Endothelial cell of umbilical vein (primary cell): ENCODE data around the gene RIPK4. TPM values are rescaled to one million over a fixed set of nuclear protein-coding genes. Genes with fewer than 3 reads are reported as not detected.

Experiments used
- BruUV-seq: library from RNA; stranded (reverse); fragments of 400-500 nt; replicated peaks from 2 replicates; lab custom pipeline; 2021; lab: Mats Ljungman, UMichigan
- CTCF ChIA-PET: fragments of 300-600, 350-600 bp; sonication (Branson Sonifier 250); formaldehyde crosslinking; loops from one replicate; lab custom pipeline; 2021; ENCODE audit warnings: antibody characterized with exemption, inconsistent platforms; lab: Charles Lee
- POLR2A ChIA-PET: fragments of 300-600, 350-600 bp; sonication (Branson Sonifier 250); formaldehyde crosslinking; loops from one replicate; lab custom pipeline; 2021; ENCODE audit warnings: antibody characterized with exemption, inconsistent platforms; lab: Charles Lee
- DNase-seq: peaks from one replicate; pipeline ENCODE4 v3.0.0-alpha.2; 2011; ENCODE audit warnings: low read depth, low spot score
- FAIRE-seq: peaks from 2 replicates; lab custom pipeline; 2011; peaks lifted over from hg19 to GRCh38; lab: Jason Lieb, UNC
- H2AFZ ChIP-seq: 2 replicates; pipeline ENCODE4 v1.6.0; 2012; ENCODE audit warnings: low read depth, low read length, control low read depth, inconsistent platforms
- H3K27ac ChIP-seq: 2 replicates; pipeline ENCODE4 v1.5.1; 2011; ENCODE audit warnings: low read depth, mild to moderate bottlenecking, control low read depth, low read length, moderate library complexity; ENCODE audit not compliant: insufficient read depth
- H3K27me3 ChIP-seq, 2 experiments: 2 replicates each; pipeline versions ENCODE4 v1.6.0 to v1.6.1; 2011; ENCODE audit warnings: low read length in 2 of 2, mixed read lengths in 1 of 2; ENCODE audit not compliant: control insufficient read depth in 2 of 2, insufficient read depth in 2 of 2
- H3K36me3 ChIP-seq, 2 experiments: 2 replicates in 1 of 2; 3 replicates in 1 of 2; pipeline ENCODE4 v1.5.1; 2011; ENCODE audit warnings: low read length in 2 of 2, mild to moderate bottlenecking in 1 of 2, moderate library complexity in 1 of 2; ENCODE audit not compliant: control insufficient read depth in 2 of 2, insufficient read depth in 2 of 2; ENCODE audit errors: extremely low read depth in 1 of 2
- H3K4me1 ChIP-seq: 3 replicates; pipeline ENCODE4 v1.5.1; 2011; ENCODE audit warnings: mild to moderate bottlenecking, low read length; ENCODE audit not compliant: control insufficient read depth, insufficient read depth; ENCODE audit errors: extremely low read depth
- H3K4me2 ChIP-seq: 2 replicates; pipeline ENCODE4 v1.6.1; 2011; ENCODE audit warnings: low read length, control low read depth, mixed read lengths; ENCODE audit not compliant: insufficient read depth
- H3K4me3 ChIP-seq, 3 experiments: fragments of 200-600 bp in 1 of 3; sonication (generic), shearing (Covaris generic) in 1 of 3; replicated peaks in 1 of 3; 2 replicates each; pipeline ENCODE4 v1.5.1; 2011 to 2016; ENCODE audit warnings: control low read depth in 3 of 3, low read length in 3 of 3, mild to moderate bottlenecking in 2 of 3, inconsistent platforms in 1 of 3, low read depth in 1 of 3, moderate library complexity in 1 of 3; ENCODE audit not compliant: insufficient read depth in 1 of 3
- H3K79me2 ChIP-seq: 2 replicates; pipeline ENCODE4 v1.6.0; 2012; ENCODE audit warnings: low read length, inconsistent platforms; ENCODE audit not compliant: control insufficient read depth, insufficient read depth
- H3K9ac ChIP-seq: replicated peaks from 2 replicates; pipeline ENCODE3; 2011; ENCODE audit warnings: low read length, control low read depth; ENCODE audit not compliant: insufficient read depth; ENCODE audit errors: extremely low read depth
- H3K9me1 ChIP-seq: replicated peaks from 3 replicates; pipeline ENCODE4 v1.6.0; 2011; ENCODE audit warnings: mild to moderate bottlenecking, low read length; ENCODE audit not compliant: control insufficient read depth, insufficient read depth; ENCODE audit errors: extremely low read depth
- H3K9me3 ChIP-seq: replicated peaks from 2 replicates; pipeline ENCODE4 v1.5.1; 2012; ENCODE audit warnings: low read length, inconsistent platforms; ENCODE audit not compliant: control insufficient read depth, insufficient read depth
- H4K20me1 ChIP-seq: replicated peaks from 2 replicates; pipeline ENCODE3; 2011; ENCODE audit warnings: mild to moderate bottlenecking, low read length; ENCODE audit not compliant: control insufficient read depth, insufficient read depth; ENCODE audit errors: extremely low read depth
- EZH2 ChIP-seq: IDR thresholded peaks from 2 replicates; pipeline ENCODE4 v1.6.1; 2012; ENCODE audit warnings: borderline replicate concordance, low read depth, mild to moderate bottlenecking, moderate library complexity, low read length, inconsistent platforms; ENCODE audit not compliant: severe bottlenecking
- FOS ChIP-seq: IDR thresholded peaks from 2 replicates; pipeline ENCODE4 v1.6.1; 2011; ENCODE audit warnings: mild to moderate bottlenecking, low read length, moderate library complexity, borderline replicate concordance; ENCODE audit not compliant: insufficient read depth
- GATA2 ChIP-seq: IDR thresholded peaks from 2 replicates; pipeline ENCODE4 v1.7.0; 2011; ENCODE audit warnings: low read depth, mild to moderate bottlenecking, moderate library complexity, mixed read lengths, low read length; ENCODE audit not compliant: insufficient read length, insufficient read depth
- JUN ChIP-seq: IDR thresholded peaks from 2 replicates; pipeline ENCODE4 v1.6.1; 2011; ENCODE audit warnings: borderline replicate concordance, low read depth; ENCODE audit not compliant: insufficient read length, insufficient read depth
- MYC ChIP-seq: IDR thresholded peaks from one replicate; pipeline ENCODE4 v1.6.1; 2011; ENCODE audit warnings: mild to moderate bottlenecking, low read depth, low read length
- POLR2A ChIP-seq: IDR thresholded peaks from 2 replicates; pipeline ENCODE4 v1.6.1; 2012; ENCODE audit warnings: low read depth, mild to moderate bottlenecking, control low read depth, low read length
- POLR2AphosphoS5 ChIP-seq: IDR thresholded peaks from 2 replicates; pipeline ENCODE4 v1.6.1; 2012; ENCODE audit warnings: low read depth, mild to moderate bottlenecking, control low read depth, low read length, moderate library complexity; ENCODE audit not compliant: insufficient read depth
- dilution Hi-C: fragments of 300-500 bp; cut with MboI; formaldehyde crosslinking; loops from one replicate; pipeline ENCODE4 v1.15.0; 2019; ENCODE audit warnings: low sequenced_read_pairs; ENCODE audit not compliant: extremely low pct_ligation_motif_present
- intact Hi-C: fragments of 100-400 bp; cut with micrococcal nuclease; formaldehyde crosslinking; loops from one replicate; pipeline ENCODE4 v1.10.0; 2022
- polyA plus RNA-seq, 4 experiments: library from polyadenylated mRNA; depleted of rRNA in 3 of 4; stranded (reverse) in 3 of 4; unstranded in 1 of 4; fragments of >200 nt; gene quantifications; 2 replicates each; pipeline versions ENCODE4 v1.2.1 to v1.2.3, GENCODE V29; 2011 to 2012; ENCODE audit warnings: missing spikeins in 1 of 4
- total RNA-seq: library from RNA; stranded (reverse); gene quantifications from 2 replicates; pipeline ENCODE4 v1.2.3, GENCODE V29; 2021
- TF ChIP-seq, protein P1 (sequence below): IDR thresholded peaks from 2 replicates; pipeline ENCODE4 v1.6.1; 2011; ENCODE audit not compliant: insufficient read depth, insufficient read length
- TF ChIP-seq, protein P2 (sequence below), 2 donors: IDR thresholded peaks; 1 replicate in 1 of 2; 2 replicates in 1 of 2; pipeline ENCODE4 v1.5.1; 2011; ENCODE audit warnings: low read length in 2 of 2, mild to moderate bottlenecking in 2 of 2, moderate library complexity in 2 of 2, control low read depth in 1 of 2, inconsistent platforms in 1 of 2, low read depth in 1 of 2; ENCODE audit not compliant: insufficient read depth in 1 of 2; ENCODE audit errors: extremely low read depth in 1 of 2

The RIPK4 gene
- total and polyA plus RNA-seq, 2 donors (not counting 3 experiments of a cell fraction or from before 2014, with no cell fraction given) = not detected

- Histone ChIP-seq H2AFZ (no peak overlapping the region), H3K27ac (no peak overlapping the region), H3K27me3 (peaks cover 2 to 3% of the 10 kb centered on the region in 2 experiments), H3K9me1 (no peaks in the 10 kb centered on the region), H3K9ac (no peak overlapping the region), H3K79me2 (no peaks in the 10 kb centered on the region), H3K4me3 (no peak overlapping the region), H3K9me3 (no peaks in the 10 kb centered on the region), H4K20me1 (no peaks in the 10 kb centered on the region), H3K4me2 (no peak overlapping the region), H3K4me1 (no peaks in the 10 kb centered on the region), H3K36me3 (no peaks in the 10 kb centered on the region)
- DNase-seq (no peak), FAIRE-seq (no peak)
- dilution Hi-C loops (no loop called here), intact Hi-C loops (no loop called here)
- TF ChIP-seq, protein P1, sequence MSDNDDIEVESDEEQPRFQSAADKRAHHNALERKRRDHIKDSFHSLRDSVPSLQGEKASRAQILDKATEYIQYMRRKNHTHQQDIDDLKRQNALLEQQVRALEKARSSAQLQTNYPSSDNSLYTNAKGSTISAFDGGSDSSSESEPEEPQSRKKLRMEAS = no peak
- TF ChIP-seq GATA2 (no peak), MYC (no peak), POLR2A (no peak), FOS (no peak)
- ChIA-PET CTCF (no interaction called here), POLR2A (no interaction called here)
- no TSS peak for BruUV-seq
Observed at GRCh38 chr21:41719691-41720090, 47.2 kb downstream of the RIPK4 start.

DNA sequence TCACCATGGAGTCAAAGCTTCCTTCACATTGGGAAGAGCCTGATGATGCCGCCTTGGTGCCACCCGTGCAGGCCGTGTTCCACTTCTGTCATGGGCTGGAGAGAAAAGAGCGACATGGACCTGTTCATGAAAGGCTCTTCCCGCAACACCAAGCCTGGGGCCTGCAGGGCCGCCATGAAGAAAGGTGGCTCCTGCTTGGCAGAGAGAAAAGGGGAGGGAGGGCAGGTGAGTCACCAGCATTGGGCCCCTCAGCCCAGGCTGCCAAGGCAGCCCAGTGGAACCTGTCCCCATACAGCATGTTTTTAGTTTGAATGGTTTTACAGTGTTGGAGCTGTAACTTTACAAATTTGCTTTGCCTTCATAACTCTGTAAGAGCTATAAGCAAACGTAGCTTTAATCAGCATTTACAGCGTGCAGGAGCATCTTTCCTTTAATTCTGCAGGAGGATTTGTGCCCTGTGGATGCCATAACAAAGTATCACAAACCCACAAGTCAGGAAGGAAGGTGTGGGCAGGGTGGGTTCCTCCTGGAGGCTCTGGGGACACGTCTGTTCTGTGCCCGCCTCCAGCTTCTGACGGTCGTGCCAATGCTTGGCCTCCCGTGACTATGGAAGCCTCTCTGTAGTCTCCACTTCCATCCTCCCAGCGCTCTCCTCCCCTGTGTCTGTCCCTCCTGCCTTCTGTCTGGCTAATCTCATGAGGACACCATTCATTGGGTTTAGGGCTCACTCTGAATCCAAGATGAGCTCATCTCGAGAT, 49.1 kb downstream of the RIPK4 start:
- no peaks in the 10 kb centered on the region for H3K9me1 ChIP-seq
- no peaks in the 10 kb centered on the region for H3K4me1 ChIP-seq
- FAIRE-seq (no peak), DNase-seq (no peak)
- no peak for TF ChIP-seq JUN
- no peak for TF ChIP-seq POLR2AphosphoS5
- TF ChIP-seq, protein P1 = no peak
- TF ChIP-seq, protein P2, sequence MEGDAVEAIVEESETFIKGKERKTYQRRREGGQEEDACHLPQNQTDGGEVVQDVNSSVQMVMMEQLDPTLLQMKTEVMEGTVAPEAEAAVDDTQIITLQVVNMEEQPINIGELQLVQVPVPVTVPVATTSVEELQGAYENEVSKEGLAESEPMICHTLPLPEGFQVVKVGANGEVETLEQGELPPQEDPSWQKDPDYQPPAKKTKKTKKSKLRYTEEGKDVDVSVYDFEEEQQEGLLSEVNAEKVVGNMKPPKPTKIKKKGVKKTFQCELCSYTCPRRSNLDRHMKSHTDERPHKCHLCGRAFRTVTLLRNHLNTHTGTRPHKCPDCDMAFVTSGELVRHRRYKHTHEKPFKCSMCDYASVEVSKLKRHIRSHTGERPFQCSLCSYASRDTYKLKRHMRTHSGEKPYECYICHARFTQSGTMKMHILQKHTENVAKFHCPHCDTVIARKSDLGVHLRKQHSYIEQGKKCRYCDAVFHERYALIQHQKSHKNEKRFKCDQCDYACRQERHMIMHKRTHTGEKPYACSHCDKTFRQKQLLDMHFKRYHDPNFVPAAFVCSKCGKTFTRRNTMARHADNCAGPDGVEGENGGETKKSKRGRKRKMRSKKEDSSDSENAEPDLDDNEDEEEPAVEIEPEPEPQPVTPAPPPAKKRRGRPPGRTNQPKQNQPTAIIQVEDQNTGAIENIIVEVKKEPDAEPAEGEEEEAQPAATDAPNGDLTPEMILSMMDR (IDR thresholded peaks at IDR 0.05; ENCODE audit: extremely low read depth in 1 of 2, insufficient read depth in 1 of 2, low read depth in 1 of 2, low read length in 2 of 2) = no peak
- TF ChIP-seq GATA2 = no peak
- no peak for TF ChIP-seq MYC
- no peak for TF ChIP-seq EZH2
- TF ChIP-seq POLR2A = no peak
- TF ChIP-seq FOS = no peak
- peaks cover 1 to 4% of the 10 kb centered on the region in 2 experiments for H3K27me3 ChIP-seq
- ChIA-PET CTCF (interaction anchor here (1.2 kb wide), 1 partner anchor 14 kb away, joined by 3 read pairs; no protein-coding TSS in a partner anchor), POLR2A (no interaction called here)
- H3K4me3 ChIP-seq = no peak overlapping the region
- dilution Hi-C loops (no loop called here), intact Hi-C loops (no loop called here)
- no peaks in the 10 kb centered on the region for H3K36me3 ChIP-seq
- H3K79me2 ChIP-seq = no peaks in the 10 kb centered on the region
- no peak overlapping the region for H2AFZ ChIP-seq
- H4K20me1 ChIP-seq = no peaks in the 10 kb centered on the region
- H3K9me3 ChIP-seq = no peaks in the 10 kb centered on the region
- no peak overlapping the region for H3K4me2 ChIP-seq
- no TSS peak for BruUV-seq
- H3K9ac ChIP-seq = no peak overlapping the region
- no peak overlapping the region for H3K27ac ChIP-seq
